Endothelial cell of umbilical vein (primary cell): ENCODE data around the gene SYAP1. TPM values are rescaled to one million over a fixed set of nuclear protein-coding genes. Genes with fewer than 3 reads are reported as not detected.

ENCODE experiments used
- BruUV-seq: library from RNA; stranded (reverse); fragments of 400-500 nt; replicated peaks from 2 replicates; lab custom pipeline; 2021; lab: Mats Ljungman, UMichigan
- CTCF ChIA-PET: fragments of 300-600, 350-600 bp; sonication (Branson Sonifier 250); formaldehyde crosslinking; loops from one replicate; lab custom pipeline; 2021; ENCODE audit warnings: antibody characterized with exemption, inconsistent platforms; lab: Charles Lee
- POLR2A ChIA-PET: fragments of 300-600, 350-600 bp; sonication (Branson Sonifier 250); formaldehyde crosslinking; loops from one replicate; lab custom pipeline; 2021; ENCODE audit warnings: antibody characterized with exemption, inconsistent platforms; lab: Charles Lee
- DNase-seq: peaks from one replicate; pipeline ENCODE4 v3.0.0-alpha.2; 2011; ENCODE audit warnings: low read depth, low spot score
- FAIRE-seq: peaks from 2 replicates; lab custom pipeline; 2011; peaks lifted over from hg19 to GRCh38; lab: Jason Lieb, UNC
- H2AFZ ChIP-seq: 2 replicates; pipeline ENCODE4 v1.6.0; 2012; ENCODE audit warnings: low read depth, low read length, control low read depth, inconsistent platforms
- H3K27ac ChIP-seq: 2 replicates; pipeline ENCODE4 v1.5.1; 2011; ENCODE audit warnings: low read depth, mild to moderate bottlenecking, control low read depth, low read length, moderate library complexity; ENCODE audit not compliant: insufficient read depth
- H3K27me3 ChIP-seq, 2 experiments: 2 replicates each; pipeline versions ENCODE4 v1.6.0 to v1.6.1; 2011; ENCODE audit warnings: low read length in 2 of 2, mixed read lengths in 1 of 2; ENCODE audit not compliant: control insufficient read depth in 2 of 2, insufficient read depth in 2 of 2
- H3K36me3 ChIP-seq, 2 experiments: 2 replicates in 1 of 2; 3 replicates in 1 of 2; pipeline ENCODE4 v1.5.1; 2011; ENCODE audit warnings: low read length in 2 of 2, mild to moderate bottlenecking in 1 of 2, moderate library complexity in 1 of 2; ENCODE audit not compliant: control insufficient read depth in 2 of 2, insufficient read depth in 2 of 2; ENCODE audit errors: extremely low read depth in 1 of 2
- H3K4me1 ChIP-seq: 3 replicates; pipeline ENCODE4 v1.5.1; 2011; ENCODE audit warnings: mild to moderate bottlenecking, low read length; ENCODE audit not compliant: control insufficient read depth, insufficient read depth; ENCODE audit errors: extremely low read depth
- H3K4me2 ChIP-seq: 2 replicates; pipeline ENCODE4 v1.6.1; 2011; ENCODE audit warnings: low read length, control low read depth, mixed read lengths; ENCODE audit not compliant: insufficient read depth
- H3K4me3 ChIP-seq, 3 experiments: fragments of 200-600 bp in 1 of 3; sonication (generic), shearing (Covaris generic) in 1 of 3; replicated peaks in 1 of 3; 2 replicates each; pipeline ENCODE4 v1.5.1; 2011 to 2016; ENCODE audit warnings: control low read depth in 3 of 3, low read length in 3 of 3, mild to moderate bottlenecking in 2 of 3, inconsistent platforms in 1 of 3, low read depth in 1 of 3, moderate library complexity in 1 of 3; ENCODE audit not compliant: insufficient read depth in 1 of 3
- H3K79me2 ChIP-seq: 2 replicates; pipeline ENCODE4 v1.6.0; 2012; ENCODE audit warnings: low read length, inconsistent platforms; ENCODE audit not compliant: control insufficient read depth, insufficient read depth
- H3K9ac ChIP-seq: replicated peaks from 2 replicates; pipeline ENCODE3; 2011; ENCODE audit warnings: low read length, control low read depth; ENCODE audit not compliant: insufficient read depth; ENCODE audit errors: extremely low read depth
- H3K9me1 ChIP-seq: replicated peaks from 3 replicates; pipeline ENCODE4 v1.6.0; 2011; ENCODE audit warnings: mild to moderate bottlenecking, low read length; ENCODE audit not compliant: control insufficient read depth, insufficient read depth; ENCODE audit errors: extremely low read depth
- H3K9me3 ChIP-seq: replicated peaks from 2 replicates; pipeline ENCODE4 v1.5.1; 2012; ENCODE audit warnings: low read length, inconsistent platforms; ENCODE audit not compliant: control insufficient read depth, insufficient read depth
- H4K20me1 ChIP-seq: replicated peaks from 2 replicates; pipeline ENCODE3; 2011; ENCODE audit warnings: mild to moderate bottlenecking, low read length; ENCODE audit not compliant: control insufficient read depth, insufficient read depth; ENCODE audit errors: extremely low read depth
- EZH2 ChIP-seq: IDR thresholded peaks from 2 replicates; pipeline ENCODE4 v1.6.1; 2012; ENCODE audit warnings: borderline replicate concordance, low read depth, mild to moderate bottlenecking, moderate library complexity, low read length, inconsistent platforms; ENCODE audit not compliant: severe bottlenecking
- FOS ChIP-seq: IDR thresholded peaks from 2 replicates; pipeline ENCODE4 v1.6.1; 2011; ENCODE audit warnings: mild to moderate bottlenecking, low read length, moderate library complexity, borderline replicate concordance; ENCODE audit not compliant: insufficient read depth
- GATA2 ChIP-seq: IDR thresholded peaks from 2 replicates; pipeline ENCODE4 v1.7.0; 2011; ENCODE audit warnings: low read depth, mild to moderate bottlenecking, moderate library complexity, mixed read lengths, low read length; ENCODE audit not compliant: insufficient read length, insufficient read depth
- MYC ChIP-seq: IDR thresholded peaks from one replicate; pipeline ENCODE4 v1.6.1; 2011; ENCODE audit warnings: mild to moderate bottlenecking, low read depth, low read length
- POLR2A ChIP-seq: IDR thresholded peaks from 2 replicates; pipeline ENCODE4 v1.6.1; 2012; ENCODE audit warnings: low read depth, mild to moderate bottlenecking, control low read depth, low read length
- POLR2AphosphoS5 ChIP-seq: IDR thresholded peaks from 2 replicates; pipeline ENCODE4 v1.6.1; 2012; ENCODE audit warnings: low read depth, mild to moderate bottlenecking, control low read depth, low read length, moderate library complexity; ENCODE audit not compliant: insufficient read depth
- dilution Hi-C: fragments of 300-500 bp; cut with MboI; formaldehyde crosslinking; loops from one replicate; pipeline ENCODE4 v1.15.0; 2019; ENCODE audit warnings: low sequenced_read_pairs; ENCODE audit not compliant: extremely low pct_ligation_motif_present
- intact Hi-C: fragments of 100-400 bp; cut with micrococcal nuclease; formaldehyde crosslinking; loops from one replicate; pipeline ENCODE4 v1.10.0; 2022
- polyA plus RNA-seq, 4 experiments: library from polyadenylated mRNA; depleted of rRNA in 3 of 4; stranded (reverse) in 3 of 4; unstranded in 1 of 4; fragments of >200 nt; gene quantifications; 2 replicates each; pipeline versions ENCODE4 v1.2.1 to v1.2.3, GENCODE V29; 2011 to 2012; ENCODE audit warnings: missing spikeins in 1 of 4
- total RNA-seq: library from RNA; stranded (reverse); gene quantifications from 2 replicates; pipeline ENCODE4 v1.2.3, GENCODE V29; 2021
- TF ChIP-seq, protein P1 (sequence below), 2 donors: IDR thresholded peaks; 1 replicate in 1 of 2; 2 replicates in 1 of 2; pipeline ENCODE4 v1.5.1; 2011; ENCODE audit warnings: low read length in 2 of 2, mild to moderate bottlenecking in 2 of 2, moderate library complexity in 2 of 2, control low read depth in 1 of 2, inconsistent platforms in 1 of 2, low read depth in 1 of 2; ENCODE audit not compliant: insufficient read depth in 1 of 2; ENCODE audit errors: extremely low read depth in 1 of 2
- TF ChIP-seq, protein P2 (sequence below): IDR thresholded peaks from 2 replicates; pipeline ENCODE4 v1.6.1; 2011; ENCODE audit not compliant: insufficient read depth, insufficient read length

SYAP1 gene
- total and polyA plus RNA-seq, 2 donors (not counting 3 experiments of a cell fraction or from before 2014, with no cell fraction given): 3.4 to 21.9 TPM

DNA sequence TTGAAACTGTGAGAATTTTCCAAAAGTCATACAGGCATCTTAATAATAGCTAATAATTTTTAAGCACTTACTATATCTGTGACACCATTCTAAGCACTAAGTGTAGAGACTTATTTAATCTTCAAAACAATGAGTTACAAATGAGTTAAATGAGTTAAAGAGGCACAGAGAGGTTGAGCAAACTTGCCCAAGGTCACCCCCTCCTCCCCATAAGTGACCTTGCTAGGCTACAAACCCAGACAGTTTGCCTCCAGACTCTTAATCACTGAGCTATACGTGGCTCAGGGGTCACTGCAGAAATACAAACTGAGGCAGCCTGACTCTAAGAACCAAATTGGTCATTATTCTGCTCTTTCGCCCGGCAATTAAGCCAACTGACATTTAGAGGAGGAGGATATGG, 22.5 kb upstream of the SYAP1 start:
- intact Hi-C loops: no loop called here
- no TSS peak for BruUV-seq
- H3K79me2 ChIP-seq: no peaks in the 10 kb centered on the region
- no peaks in the 10 kb centered on the region for H4K20me1 ChIP-seq
- FAIRE-seq: no peak
- no peak overlapping the region for H2AFZ ChIP-seq
- H3K4me1 ChIP-seq: no peaks in the 10 kb centered on the region
- H3K27me3 ChIP-seq: no peaks in the 10 kb centered on the region
- ChIA-PET CTCF (interaction anchor here (1.1 to 1.3 kb wide), 4 partner anchors 252 to 574 kb away, joined by 3 to 6 read pairs (median 4); partner anchors contain the start of gene GRPR), POLR2A (no interaction called here)
- dilution Hi-C loops: no loop called here
- TF ChIP-seq GATA2: no peak
- no peak for TF ChIP-seq POLR2A
- no peak for TF ChIP-seq POLR2AphosphoS5
- TF ChIP-seq, protein P1, sequence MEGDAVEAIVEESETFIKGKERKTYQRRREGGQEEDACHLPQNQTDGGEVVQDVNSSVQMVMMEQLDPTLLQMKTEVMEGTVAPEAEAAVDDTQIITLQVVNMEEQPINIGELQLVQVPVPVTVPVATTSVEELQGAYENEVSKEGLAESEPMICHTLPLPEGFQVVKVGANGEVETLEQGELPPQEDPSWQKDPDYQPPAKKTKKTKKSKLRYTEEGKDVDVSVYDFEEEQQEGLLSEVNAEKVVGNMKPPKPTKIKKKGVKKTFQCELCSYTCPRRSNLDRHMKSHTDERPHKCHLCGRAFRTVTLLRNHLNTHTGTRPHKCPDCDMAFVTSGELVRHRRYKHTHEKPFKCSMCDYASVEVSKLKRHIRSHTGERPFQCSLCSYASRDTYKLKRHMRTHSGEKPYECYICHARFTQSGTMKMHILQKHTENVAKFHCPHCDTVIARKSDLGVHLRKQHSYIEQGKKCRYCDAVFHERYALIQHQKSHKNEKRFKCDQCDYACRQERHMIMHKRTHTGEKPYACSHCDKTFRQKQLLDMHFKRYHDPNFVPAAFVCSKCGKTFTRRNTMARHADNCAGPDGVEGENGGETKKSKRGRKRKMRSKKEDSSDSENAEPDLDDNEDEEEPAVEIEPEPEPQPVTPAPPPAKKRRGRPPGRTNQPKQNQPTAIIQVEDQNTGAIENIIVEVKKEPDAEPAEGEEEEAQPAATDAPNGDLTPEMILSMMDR (IDR thresholded peaks at IDR 0.05; ENCODE audit: extremely low read depth in 1 of 2, insufficient read depth in 1 of 2, low read depth in 1 of 2, low read length in 2 of 2): no peak
- no peak for TF ChIP-seq EZH2
- DNase-seq: no peak
- peaks cover 0 to 3% of the 10 kb centered on the region in 2 experiments for H3K36me3 ChIP-seq
- H3K9me3 ChIP-seq: no peaks in the 10 kb centered on the region
- no peak overlapping the region for H3K27ac ChIP-seq
- no peak overlapping the region for H3K9ac ChIP-seq
- no peak overlapping the region for H3K4me2 ChIP-seq
- H3K9me1 ChIP-seq: no peaks in the 10 kb centered on the region
- H3K4me3 ChIP-seq: no peak overlapping the region

DNA sequence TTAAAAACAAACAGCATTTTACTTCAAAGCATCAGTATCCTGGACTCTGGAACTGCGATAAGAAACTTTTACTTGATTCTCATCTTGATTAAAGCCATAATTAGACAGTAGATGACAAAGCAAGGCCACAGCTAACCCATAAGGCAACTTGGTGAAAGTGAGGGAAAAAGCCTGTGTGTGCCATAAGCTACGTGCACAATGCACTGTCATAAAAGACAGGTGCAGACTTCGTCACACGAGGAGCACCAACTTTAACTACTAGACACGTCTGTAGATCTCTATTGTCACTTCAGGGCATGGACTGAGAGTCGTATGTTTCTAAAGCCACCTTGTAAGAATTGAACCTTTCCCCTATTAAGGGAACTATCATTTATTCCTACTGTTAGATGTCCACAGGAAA, 20.0 kb upstream of the SYAP1 start:
- no peaks in the 10 kb centered on the region for H3K27me3 ChIP-seq
- H4K20me1 ChIP-seq: no peaks in the 10 kb centered on the region
- H3K36me3 ChIP-seq: no peaks in the 10 kb centered on the region
- no peaks in the 10 kb centered on the region for H3K9me3 ChIP-seq
- H3K4me3 ChIP-seq: no peak overlapping the region
- BruUV-seq: no TSS peak
- no peak for TF ChIP-seq FOS
- TF ChIP-seq MYC: no peak
- TF ChIP-seq, protein P2, sequence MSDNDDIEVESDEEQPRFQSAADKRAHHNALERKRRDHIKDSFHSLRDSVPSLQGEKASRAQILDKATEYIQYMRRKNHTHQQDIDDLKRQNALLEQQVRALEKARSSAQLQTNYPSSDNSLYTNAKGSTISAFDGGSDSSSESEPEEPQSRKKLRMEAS: no peak
- no peak for TF ChIP-seq POLR2A
- no peaks in the 10 kb centered on the region for H3K79me2 ChIP-seq
- no peak overlapping the region for H3K4me2 ChIP-seq
- dilution Hi-C loops: no loop called here
- intact Hi-C loops: no loop called here
- H2AFZ ChIP-seq: no peak overlapping the region
- no peaks in the 10 kb centered on the region for H3K9me1 ChIP-seq
- H3K27ac ChIP-seq: no peak overlapping the region
- ChIA-PET CTCF (no interaction called here), POLR2A (interaction anchor here (1.0 kb wide), 1 partner anchor 20 kb away, joined by 3 read pairs; the partner anchor contains the start of gene SYAP1)
- FAIRE-seq: no peak
- DNase-seq: no peak
- no peaks in the 10 kb centered on the region for H3K4me1 ChIP-seq
- no peak overlapping the region for H3K9ac ChIP-seq
